ENCODE measurements around the gene SERTAD4.

SERTAD4 gene

DNA sequence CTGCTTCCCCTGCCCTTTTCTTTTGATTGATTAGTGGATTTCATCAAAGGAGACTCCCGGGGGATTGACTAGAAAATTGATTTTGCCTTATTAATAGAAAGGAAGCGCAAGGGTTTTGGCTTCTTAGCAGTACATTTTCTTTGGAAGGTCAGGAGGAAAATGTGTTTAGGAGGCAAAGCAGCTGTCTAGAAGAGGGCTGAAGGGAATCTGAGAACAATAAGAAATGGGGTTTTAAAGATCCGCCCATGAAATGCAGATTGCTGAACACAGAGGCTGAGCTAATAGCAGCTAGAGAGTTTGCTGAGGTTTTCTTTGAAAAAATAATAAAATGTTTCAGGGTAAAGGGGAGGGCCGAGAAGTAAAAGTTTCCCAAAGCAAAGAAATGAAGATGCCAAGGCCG lies 4.9 kb downstream of the SERTAD4 start:
- TF ChIP-seq, protein P1, sequence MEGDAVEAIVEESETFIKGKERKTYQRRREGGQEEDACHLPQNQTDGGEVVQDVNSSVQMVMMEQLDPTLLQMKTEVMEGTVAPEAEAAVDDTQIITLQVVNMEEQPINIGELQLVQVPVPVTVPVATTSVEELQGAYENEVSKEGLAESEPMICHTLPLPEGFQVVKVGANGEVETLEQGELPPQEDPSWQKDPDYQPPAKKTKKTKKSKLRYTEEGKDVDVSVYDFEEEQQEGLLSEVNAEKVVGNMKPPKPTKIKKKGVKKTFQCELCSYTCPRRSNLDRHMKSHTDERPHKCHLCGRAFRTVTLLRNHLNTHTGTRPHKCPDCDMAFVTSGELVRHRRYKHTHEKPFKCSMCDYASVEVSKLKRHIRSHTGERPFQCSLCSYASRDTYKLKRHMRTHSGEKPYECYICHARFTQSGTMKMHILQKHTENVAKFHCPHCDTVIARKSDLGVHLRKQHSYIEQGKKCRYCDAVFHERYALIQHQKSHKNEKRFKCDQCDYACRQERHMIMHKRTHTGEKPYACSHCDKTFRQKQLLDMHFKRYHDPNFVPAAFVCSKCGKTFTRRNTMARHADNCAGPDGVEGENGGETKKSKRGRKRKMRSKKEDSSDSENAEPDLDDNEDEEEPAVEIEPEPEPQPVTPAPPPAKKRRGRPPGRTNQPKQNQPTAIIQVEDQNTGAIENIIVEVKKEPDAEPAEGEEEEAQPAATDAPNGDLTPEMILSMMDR (IDR thresholded peaks at IDR 0.05), result no peak
- DNase-seq (ENCODE audit: low spot score), result no peak
- H3K27ac ChIP-seq, result peak overlapping the region; percentile 77 to 80
- peak overlapping the region; percentile 50 for H3K4me3 ChIP-seq

DNA sequence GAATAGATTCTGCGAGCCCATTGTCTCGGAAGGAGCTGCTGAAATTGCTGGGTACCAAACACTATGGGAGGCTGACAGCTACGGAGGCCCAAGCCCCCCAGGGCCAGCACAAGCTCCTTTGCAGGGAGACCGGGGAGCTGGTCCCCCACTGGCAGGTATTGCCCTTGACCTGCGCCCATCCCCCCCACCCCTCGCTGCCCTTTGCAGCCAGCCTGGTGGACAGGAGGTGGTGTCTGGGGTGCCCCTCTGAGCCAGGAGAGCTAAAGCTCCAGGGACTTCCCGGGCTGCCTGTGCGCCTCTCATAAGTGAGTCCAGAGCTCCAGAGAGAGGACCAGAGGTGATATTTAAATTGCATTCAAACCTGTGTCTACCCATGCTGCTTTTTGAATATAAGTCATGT lies 5.4 kb downstream of the SERTAD4 start:
- Histone ChIP-seq H3K27ac (peak overlapping the region; percentile 77 to 80), H3K4me3 (peak overlapping the region; percentile 50)
- no peak for DNase-seq (ENCODE audit: low spot score)
- TF ChIP-seq, protein P1 (IDR thresholded peaks at IDR 0.05), result no peak

DNA sequence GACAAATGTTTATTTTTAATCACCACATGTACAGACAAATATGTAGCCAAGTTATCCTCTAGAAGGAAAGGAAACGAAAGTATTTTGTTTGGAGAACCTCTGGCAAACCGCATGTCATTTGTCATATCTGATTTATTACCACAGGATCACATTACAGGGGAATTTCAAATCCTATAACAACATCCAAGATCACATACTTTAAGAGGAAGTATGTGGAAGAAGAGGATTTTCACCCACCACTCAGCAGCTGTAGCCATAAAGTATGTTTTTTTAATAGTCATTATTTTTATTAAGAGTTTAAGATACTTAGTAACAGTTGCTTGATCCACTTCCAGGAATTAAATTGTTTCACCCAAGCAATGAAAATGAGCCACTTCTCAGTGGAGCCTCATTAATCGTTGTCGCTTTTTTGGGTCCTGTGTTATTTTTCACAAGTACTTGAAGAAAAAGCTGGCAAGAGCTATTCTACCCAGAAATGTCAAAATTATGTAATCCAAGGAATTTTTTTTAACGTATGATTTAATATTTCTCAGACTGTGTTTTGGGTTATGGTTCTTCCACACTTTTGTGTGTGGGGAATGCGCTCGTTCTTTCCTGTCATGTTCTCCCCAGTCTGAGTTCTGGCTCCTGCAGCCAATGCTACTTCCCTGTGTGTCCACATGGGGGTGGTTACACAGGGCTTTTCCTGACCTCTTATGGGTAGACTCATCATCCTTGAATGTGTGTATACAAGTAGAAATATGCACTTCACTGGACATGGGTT lies 6.9 kb downstream of the SERTAD4 start:
- Histone ChIP-seq H3K27ac (peak overlapping the region; percentile 4 to 63), H3K4me3 (no peak overlapping the region)
- TF ChIP-seq, protein P1 (IDR thresholded peaks at IDR 0.05), result no peak
- DNase-seq (ENCODE audit: low spot score), result no peak

DNA sequence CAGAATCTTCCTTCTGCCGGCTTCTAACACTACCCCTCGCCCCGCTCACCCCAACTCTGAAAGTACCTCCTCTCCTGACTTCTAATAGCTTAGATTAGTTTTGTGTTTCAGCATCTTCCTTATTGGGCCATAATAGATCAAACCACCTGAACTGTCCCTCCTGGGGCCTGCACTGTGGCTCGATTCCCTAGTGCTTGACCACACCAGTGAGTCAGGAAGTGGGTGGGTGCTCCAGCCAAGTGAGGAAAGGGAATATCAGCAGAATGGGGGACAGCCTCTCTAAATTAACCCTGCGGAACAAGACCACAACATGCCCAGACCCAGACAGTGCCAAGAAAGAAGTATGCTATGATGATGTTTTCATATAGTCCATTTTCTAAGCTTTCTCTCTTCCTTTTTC lies 8.5 kb downstream of the SERTAD4 start:
- DNase-seq (ENCODE audit: low spot score), result no peak
- TF ChIP-seq, protein P1 (IDR thresholded peaks at IDR 0.05), result no peak
- peak overlapping the region in 1 of 2 donors; percentile 63 for H3K27ac ChIP-seq

DNA sequence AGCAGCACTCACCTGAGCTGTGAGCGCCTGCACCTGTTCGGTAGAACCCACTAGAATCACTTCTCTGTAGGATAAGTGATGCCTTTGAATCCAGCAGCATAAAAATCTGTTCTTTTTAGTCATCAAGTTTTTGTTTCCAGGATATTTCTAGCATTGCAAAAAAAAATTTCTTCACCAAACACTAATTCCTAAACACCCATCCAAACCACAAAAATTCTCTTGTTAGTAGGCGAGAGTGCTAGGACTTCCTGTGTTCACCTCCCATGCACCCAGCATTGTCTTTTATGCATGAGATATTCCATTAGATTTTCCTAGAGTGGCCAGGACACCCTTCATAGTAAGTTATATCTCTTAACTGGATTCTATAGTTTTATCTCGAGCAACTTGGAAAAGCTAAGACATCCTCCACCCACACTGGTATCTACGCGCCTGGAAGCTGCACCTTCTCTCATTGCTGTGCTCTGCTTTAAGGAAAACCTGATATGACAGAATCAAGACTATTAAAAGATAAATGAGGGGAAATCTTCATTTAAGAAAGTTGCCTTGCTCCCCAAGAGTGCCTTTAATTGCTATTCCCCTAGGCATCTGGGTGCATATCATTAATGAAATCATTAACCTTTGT lies 12.3 kb downstream of the SERTAD4 start:
- H3K27ac ChIP-seq, result no peak overlapping the region
- no peak overlapping the region for H3K4me3 ChIP-seq
- DNase-seq (ENCODE audit: low spot score), result no peak
- TF ChIP-seq, protein P1 (IDR thresholded peaks at IDR 0.05), result no peak

More for the DNA sequence above, 8.5 kb downstream of the SERTAD4 start:
- H3K4me3 ChIP-seq, result no peak overlapping the region

DNA sequence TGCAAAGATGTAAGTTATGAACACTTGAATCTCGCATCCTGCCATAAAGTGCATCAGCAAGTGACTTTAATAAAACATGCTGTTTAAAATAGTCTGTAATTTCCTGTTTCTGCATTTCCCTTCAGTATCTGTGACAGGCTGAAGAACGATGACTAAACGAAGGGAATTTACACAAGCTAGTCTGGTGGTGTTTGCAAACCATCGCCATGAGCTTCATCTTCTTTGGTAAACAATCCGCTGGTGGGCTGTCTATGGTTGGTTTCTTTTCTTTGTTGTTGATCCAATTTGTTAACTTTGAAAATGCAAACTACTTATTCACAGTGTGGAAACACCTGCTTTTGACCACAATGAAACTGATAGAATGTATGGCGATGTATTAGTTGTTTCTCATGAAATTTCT lies 13.9 kb downstream of the SERTAD4 start:
- no peak overlapping the region for H3K4me3 ChIP-seq
- H3K27ac ChIP-seq, result no peak overlapping the region
- no peak for DNase-seq (ENCODE audit: low spot score)
- TF ChIP-seq, protein P1 (IDR thresholded peaks at IDR 0.05), result no peak

DNA sequence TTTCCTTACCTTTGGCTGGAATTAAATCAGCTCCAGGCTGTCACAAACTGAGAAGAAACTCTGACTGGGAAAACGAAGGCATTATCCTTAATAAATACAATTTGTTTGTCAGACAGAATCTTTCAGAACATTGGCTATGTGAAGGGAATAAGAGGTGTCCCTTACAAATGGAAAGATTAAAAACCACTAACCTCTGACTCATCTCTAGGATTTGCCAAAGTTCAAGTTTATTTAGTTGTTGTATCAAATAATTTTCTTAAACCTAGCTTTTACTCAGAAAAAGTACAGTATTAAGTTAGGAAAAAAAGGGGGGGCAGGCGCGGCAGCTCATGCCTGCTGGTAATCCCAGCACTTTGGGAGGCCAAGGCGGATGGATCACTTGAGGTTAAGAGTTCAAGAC lies 15.7 kb downstream of the SERTAD4 start:
- Histone ChIP-seq H3K4me3 (no peak overlapping the region), H3K27ac (no peak overlapping the region)
- TF ChIP-seq, protein P1 (IDR thresholded peaks at IDR 0.05), result no peak
- no peak for DNase-seq (ENCODE audit: low spot score)
